SK-N-SH (cell line): ENCODE measurements around the gene KRT28. TPM values are rescaled to one million over a fixed set of nuclear protein-coding genes. Genes with fewer than 3 reads are reported as not detected.

Source experiments
- CTCF ChIA-PET: fragments of 300-600, 350-600 bp; formaldehyde crosslinking; extraction: SDS; loops from one replicate; lab custom pipeline; 2021; lab: Yijun Ruan, JAX
- POLR2A ChIA-PET: fragments of 350-600 bp; sonication (Branson Sonifier 250); formaldehyde crosslinking; extraction: SDS; loops from one replicate; lab custom pipeline; 2020; ENCODE audit warnings: antibody characterized with exemption, inconsistent platforms; lab: Yijun Ruan, JAX
- DNase-seq: peaks from one replicate; pipeline ENCODE4 v3.0.0; 2012
- H2AFZ ChIP-seq: fragments of 200-600 bp; sonication (generic); 2 replicates; pipeline ENCODE4 v1.8.1; 2016; ENCODE audit warnings: antibody characterized with exemption, mild to moderate bottlenecking, low read depth
- H3F3A ChIP-seq: fragments of 200-600 bp; sonication (generic); replicated peaks from 2 replicates; pipeline ENCODE3; 2016; ENCODE audit warnings: antibody characterized with exemption, mild to moderate bottlenecking; ENCODE audit not compliant: insufficient read depth
- H3K27ac ChIP-seq, 2 experiments: fragments of 200-500 bp in 1 of 2; fragments of 200-600 bp in 1 of 2; sonication (Bioruptor generic) in 1 of 2; sonication (generic), shearing (Covaris generic) in 1 of 2; 2 replicates each; pipeline versions ENCODE4 v1.5.1 to v1.6.1; 2014 to 2016; ENCODE audit warnings: low read depth in 2 of 2, inconsistent platforms in 1 of 2, low read length in 1 of 2, mild to moderate bottlenecking in 1 of 2, mixed read lengths in 1 of 2
- H3K27me3 ChIP-seq: fragments of 200-600 bp; sonication (generic), shearing (Covaris generic); 2 replicates; pipeline ENCODE4 v1.6.1; 2016; ENCODE audit warnings: mixed run types; ENCODE audit not compliant: insufficient read depth
- H3K36me3 ChIP-seq, 2 experiments: fragments of 200-500 bp in 1 of 2; fragments of 200-600 bp in 1 of 2; sonication (Bioruptor generic) in 1 of 2; sonication (generic) in 1 of 2; replicated peaks in 1 of 2; 2 replicates each; pipeline versions ENCODE3 to v1.5.1; 2014 to 2016; ENCODE audit warnings: low read length in 1 of 2, mild to moderate bottlenecking in 1 of 2; ENCODE audit not compliant: insufficient read depth in 2 of 2, control insufficient read depth in 1 of 2
- H3K4me1 ChIP-seq, 2 experiments: fragments of 200-500 bp in 1 of 2; fragments of 200-600 bp in 1 of 2; sonication (Bioruptor generic) in 1 of 2; sonication (generic), shearing (Covaris generic) in 1 of 2; 2 replicates each; pipeline versions ENCODE4 v1.5.1 to v1.6.1; 2014 to 2016; ENCODE audit warnings: low read depth in 1 of 2, low read length in 1 of 2, mixed run types in 1 of 2; ENCODE audit not compliant: insufficient read depth in 2 of 2, control insufficient read depth in 1 of 2
- H3K4me2 ChIP-seq: fragments of 200-600 bp; sonication (generic), shearing (Covaris generic); 2 replicates; pipeline ENCODE4 v1.6.1; 2017; ENCODE audit warnings: mixed run types
- H3K4me3 ChIP-seq, 2 experiments: fragments of 200-500 bp in 1 of 2; fragments of 200-600 bp in 1 of 2; sonication (Bioruptor generic) in 1 of 2; sonication (generic), shearing (Covaris generic) in 1 of 2; 2 replicates each; pipeline versions ENCODE4 v1.5.1 to v1.8.1; 2014 to 2016; ENCODE audit warnings: low read depth in 2 of 2, inconsistent platforms in 1 of 2, low read length in 1 of 2, mild to moderate bottlenecking in 1 of 2, mixed read lengths in 1 of 2, moderate library complexity in 1 of 2
- H3K79me2 ChIP-seq: fragments of 200-600 bp; sonication (generic); 2 replicates; pipeline ENCODE4 v1.8.1; 2017; ENCODE audit warnings: mild to moderate bottlenecking; ENCODE audit not compliant: insufficient read depth
- H3K9ac ChIP-seq: fragments of 200-600 bp; sonication (generic); 2 replicates; pipeline ENCODE4 v1.6.1; 2017; ENCODE audit warnings: mixed run types
- H3K9me2 ChIP-seq: fragments of 200-600 bp; sonication (generic); 2 replicates; pipeline ENCODE4 v1.6.1; 2017; ENCODE audit warnings: mixed run types
- H3K9me3 ChIP-seq: fragments of 200-600 bp; sonication (generic); 2 replicates; pipeline ENCODE4 v1.6.1; 2017; ENCODE audit warnings: mixed run types, mild to moderate bottlenecking, moderate library complexity
- H4K20me1 ChIP-seq: fragments of 200-600 bp; sonication (generic); 2 replicates; pipeline ENCODE4 v1.6.1; 2017; ENCODE audit warnings: mild to moderate bottlenecking, mixed run types; ENCODE audit not compliant: insufficient read depth
- CHD2 ChIP-seq: fragments of 150-350 bp; IDR thresholded peaks from 2 replicates; pipeline ENCODE4 v1.6.1; 2018; ENCODE audit warnings: low read length; ENCODE audit not compliant: partially characterized antibody
- EP300 ChIP-seq, 2 experiments: IDR thresholded peaks; 2 replicates each; pipeline versions ENCODE4 v1.4.0 to v1.6.1; 2012; ENCODE audit warnings: borderline replicate concordance in 1 of 2, low read depth in 1 of 2, low read length in 1 of 2
- FOXJ3 ChIP-seq: sonication (generic); formaldehyde crosslinking; IDR thresholded peaks from 2 replicates; pipeline ENCODE4 v1.5.1; 2020; ENCODE audit warnings: mild to moderate bottlenecking, missing genetic modification reagents
- FOXM1 ChIP-seq: IDR thresholded peaks from 2 replicates; pipeline ENCODE4 v1.4.0; 2012; ENCODE audit warnings: low read depth, mild to moderate bottlenecking
- GATA2 ChIP-seq: sonication (generic); formaldehyde crosslinking; IDR thresholded peaks from 2 replicates; pipeline ENCODE4 v1.5.0; 2020; ENCODE audit warnings: mild to moderate bottlenecking, missing genetic modification reagents
- MXI1 ChIP-seq: IDR thresholded peaks from 2 replicates; pipeline ENCODE4 v1.6.1; 2012; ENCODE audit warnings: mild to moderate bottlenecking, low read depth, low read length, improper control_type of control experiment
- SIN3A ChIP-seq: IDR thresholded peaks from 2 replicates; pipeline ENCODE4 v1.6.1; 2012; ENCODE audit warnings: low read depth, mild to moderate bottlenecking, low read length, moderate library complexity, borderline replicate concordance
- SMC3 ChIP-seq: IDR thresholded peaks from 2 replicates; pipeline ENCODE4 v1.6.1; 2012; ENCODE audit warnings: low read depth, low read length, improper control_type of control experiment
- YY1 ChIP-seq: IDR thresholded peaks from 2 replicates; pipeline ENCODE4 v1.4.0; 2012; ENCODE audit warnings: low read depth, mild to moderate bottlenecking
- WGBS: methylation state at CpG from one replicate; pipeline ENCODE4 v1.1.6; 2017; ENCODE audit warnings: low lambda C conversion rate; 5-methylcytosine and 5-hydroxymethylcytosine counted together
- polyA plus RNA-seq, 3 experiments: library from polyadenylated mRNA; depleted of rRNA; stranded (reverse); fragments of >200 nt; gene quantifications; 2 replicates each; pipeline ENCODE4 v1.2.3, GENCODE V29; 2012
- TF ChIP-seq, protein P1 (sequence below): IDR thresholded peaks from 2 replicates; pipeline ENCODE4 v1.6.1; 2012; ENCODE audit warnings: mild to moderate bottlenecking, low read depth, low read length, moderate library complexity
- TF ChIP-seq, protein P2 (sequence below): IDR thresholded peaks from 2 replicates; pipeline ENCODE4 v1.4.0; 2012; ENCODE audit warnings: low read depth, borderline replicate concordance

KRT28 gene
- polyA plus RNA-seq, 1 of the 3 experiments (the other 2 are of a cell fraction), result not detected

DNA sequence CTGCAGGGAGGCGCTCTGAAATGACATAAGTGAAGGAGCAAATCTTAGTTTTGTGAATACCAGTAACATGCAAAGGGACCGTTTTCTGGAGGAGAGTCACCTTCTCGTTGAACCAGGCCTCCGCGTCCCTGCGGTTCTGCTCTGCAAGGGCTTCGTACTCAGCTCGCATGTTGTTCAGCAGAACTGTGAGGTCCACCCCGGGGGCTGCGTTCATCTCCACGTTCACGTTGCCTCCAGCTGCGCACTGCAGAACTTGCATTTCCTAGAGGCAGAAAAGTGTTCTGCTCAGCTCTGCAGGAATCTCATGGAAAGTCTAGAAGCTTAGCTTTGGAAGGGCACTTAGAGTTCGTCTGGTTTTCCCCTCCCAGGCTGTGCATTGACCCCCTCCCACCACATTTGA is 48.7 kb downstream of the KRT28 start:
- no peak overlapping the region for H2AFZ ChIP-seq
- no peak for DNase-seq
- no peaks in the 10 kb centered on the region for H3K36me3 ChIP-seq
- 14% methylated on average over 6 of the region's 14 CpGs for WGBS
- H3K27me3 ChIP-seq, result peaks cover 37% of the 10 kb centered on the region; the same call in 1 of the 2 replicates
- no peaks in the 10 kb centered on the region for H3K79me2 ChIP-seq
- no peak for TF ChIP-seq YY1
- TF ChIP-seq MXI1, result no peak
- TF ChIP-seq, protein P1, sequence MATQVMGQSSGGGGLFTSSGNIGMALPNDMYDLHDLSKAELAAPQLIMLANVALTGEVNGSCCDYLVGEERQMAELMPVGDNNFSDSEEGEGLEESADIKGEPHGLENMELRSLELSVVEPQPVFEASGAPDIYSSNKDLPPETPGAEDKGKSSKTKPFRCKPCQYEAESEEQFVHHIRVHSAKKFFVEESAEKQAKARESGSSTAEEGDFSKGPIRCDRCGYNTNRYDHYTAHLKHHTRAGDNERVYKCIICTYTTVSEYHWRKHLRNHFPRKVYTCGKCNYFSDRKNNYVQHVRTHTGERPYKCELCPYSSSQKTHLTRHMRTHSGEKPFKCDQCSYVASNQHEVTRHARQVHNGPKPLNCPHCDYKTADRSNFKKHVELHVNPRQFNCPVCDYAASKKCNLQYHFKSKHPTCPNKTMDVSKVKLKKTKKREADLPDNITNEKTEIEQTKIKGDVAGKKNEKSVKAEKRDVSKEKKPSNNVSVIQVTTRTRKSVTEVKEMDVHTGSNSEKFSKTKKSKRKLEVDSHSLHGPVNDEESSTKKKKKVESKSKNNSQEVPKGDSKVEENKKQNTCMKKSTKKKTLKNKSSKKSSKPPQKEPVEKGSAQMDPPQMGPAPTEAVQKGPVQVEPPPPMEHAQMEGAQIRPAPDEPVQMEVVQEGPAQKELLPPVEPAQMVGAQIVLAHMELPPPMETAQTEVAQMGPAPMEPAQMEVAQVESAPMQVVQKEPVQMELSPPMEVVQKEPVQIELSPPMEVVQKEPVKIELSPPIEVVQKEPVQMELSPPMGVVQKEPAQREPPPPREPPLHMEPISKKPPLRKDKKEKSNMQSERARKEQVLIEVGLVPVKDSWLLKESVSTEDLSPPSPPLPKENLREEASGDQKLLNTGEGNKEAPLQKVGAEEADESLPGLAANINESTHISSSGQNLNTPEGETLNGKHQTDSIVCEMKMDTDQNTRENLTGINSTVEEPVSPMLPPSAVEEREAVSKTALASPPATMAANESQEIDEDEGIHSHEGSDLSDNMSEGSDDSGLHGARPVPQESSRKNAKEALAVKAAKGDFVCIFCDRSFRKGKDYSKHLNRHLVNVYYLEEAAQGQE, result no peak
- no peak for TF ChIP-seq FOXJ3 (CRISPR knock-in tag)
- TF ChIP-seq, protein P2, sequence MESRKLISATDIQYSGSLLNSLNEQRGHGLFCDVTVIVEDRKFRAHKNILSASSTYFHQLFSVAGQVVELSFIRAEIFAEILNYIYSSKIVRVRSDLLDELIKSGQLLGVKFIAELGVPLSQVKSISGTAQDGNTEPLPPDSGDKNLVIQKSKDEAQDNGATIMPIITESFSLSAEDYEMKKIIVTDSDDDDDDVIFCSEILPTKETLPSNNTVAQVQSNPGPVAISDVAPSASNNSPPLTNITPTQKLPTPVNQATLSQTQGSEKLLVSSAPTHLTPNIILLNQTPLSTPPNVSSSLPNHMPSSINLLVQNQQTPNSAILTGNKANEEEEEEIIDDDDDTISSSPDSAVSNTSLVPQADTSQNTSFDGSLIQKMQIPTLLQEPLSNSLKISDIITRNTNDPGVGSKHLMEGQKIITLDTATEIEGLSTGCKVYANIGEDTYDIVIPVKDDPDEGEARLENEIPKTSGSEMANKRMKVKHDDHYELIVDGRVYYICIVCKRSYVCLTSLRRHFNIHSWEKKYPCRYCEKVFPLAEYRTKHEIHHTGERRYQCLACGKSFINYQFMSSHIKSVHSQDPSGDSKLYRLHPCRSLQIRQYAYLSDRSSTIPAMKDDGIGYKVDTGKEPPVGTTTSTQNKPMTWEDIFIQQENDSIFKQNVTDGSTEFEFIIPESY, result no peak
- TF ChIP-seq EP300 (IDR thresholded peaks at IDR 0.05; ENCODE audit: borderline replicate concordance in 1 of 2, low read depth in 1 of 2, low read length in 1 of 2), result no peak
- TF ChIP-seq FOXM1, result no peak
- no peak for TF ChIP-seq SIN3A
- no peaks in the 10 kb centered on the region for H3K9me2 ChIP-seq
- no peaks in the 10 kb centered on the region for H4K20me1 ChIP-seq
- H3K4me2 ChIP-seq, result no peak overlapping the region
- H3K4me1 ChIP-seq, result no peaks in the 10 kb centered on the region
- POLR2A ChIA-PET, result no interaction called here
- no peak overlapping the region for H3K9ac ChIP-seq
- no peak overlapping the region for H3K27ac ChIP-seq
- no peaks in the 10 kb centered on the region for H3K9me3 ChIP-seq
- H3F3A ChIP-seq, result no peaks in the 10 kb centered on the region
- H3K4me3 ChIP-seq, result no peak overlapping the region
- CTCF ChIA-PET, result no interaction called here

DNA sequence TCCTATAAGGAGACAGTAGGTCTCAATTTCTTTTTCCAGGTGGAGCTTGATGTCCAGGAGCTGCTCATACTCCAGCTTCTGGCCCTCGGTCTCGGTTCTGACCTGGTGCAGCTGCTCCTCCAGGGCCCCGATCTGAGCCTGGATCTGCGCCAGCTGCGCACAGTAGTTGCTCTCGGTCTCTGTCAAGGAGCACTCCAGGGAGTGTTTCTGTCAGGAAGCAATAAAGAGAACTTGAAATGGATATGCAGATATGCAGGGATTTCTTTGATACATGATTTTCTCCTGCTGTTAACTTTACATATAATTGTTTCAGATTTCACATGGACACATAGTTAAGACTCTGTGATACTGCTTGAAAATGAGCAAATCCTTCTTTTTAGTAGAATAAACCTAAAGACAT is 49.4 kb downstream of the KRT28 start:
- WGBS, result 8% methylated on average over 6 of the region's 6 CpGs
- CTCF ChIA-PET, result no interaction called here
- Histone ChIP-seq H3F3A (no peaks in the 10 kb centered on the region), H3K9me3 (no peaks in the 10 kb centered on the region), H3K9ac (no peak overlapping the region), H3K79me2 (no peaks in the 10 kb centered on the region), H2AFZ (no peak overlapping the region), H3K36me3 (no peaks in the 10 kb centered on the region), H3K4me2 (no peak overlapping the region), H3K4me1 (no peaks in the 10 kb centered on the region), H3K27me3 (peaks cover 37% of the 10 kb centered on the region; the same call in 1 of the 2 replicates), H4K20me1 (no peaks in the 10 kb centered on the region), H3K27ac (no peak overlapping the region), H3K4me3 (no peak overlapping the region), H3K9me2 (no peaks in the 10 kb centered on the region)
- POLR2A ChIA-PET, result no interaction called here
- no peak for DNase-seq
- TF ChIP-seq CHD2, result no peak
- no peak for TF ChIP-seq MXI1
- TF ChIP-seq, protein P1, result no peak
- TF ChIP-seq SMC3, result no peak
- TF ChIP-seq GATA2, result no peak
- no peak for TF ChIP-seq FOXM1
- TF ChIP-seq, protein P2, result no peak
